ENCODE measurements around the gene ACY1.

- TF ChIP-seq CTCF (IDR thresholded peaks at IDR 0.05) (peak in 1 of 4 donors; percentile 5), POLR2A (IDR thresholded peaks at IDR 0.05) (no peak)
These were observed 31.3 kb downstream of the ACY1 start for GRCh38 chr3:52014613-52015012.

All from right lobe of liver (tissue), 4 donors.